GM19468 (cell line): Measurements from ENCODE around the gene TRHDE.

ENCODE experiments used
- ATAC-seq: cut with Tn5 transposase; IDR thresholded peaks from one replicate; pipeline ENCODE4 v1.9.1; 2021; ENCODE audit warnings: mild to moderate bottlenecking, moderate library complexity, moderate number of reproducible peaks; ENCODE audit not compliant: unreplicated experiment; ENCODE audit errors: extremely low read depth

TRHDE gene

DNA sequence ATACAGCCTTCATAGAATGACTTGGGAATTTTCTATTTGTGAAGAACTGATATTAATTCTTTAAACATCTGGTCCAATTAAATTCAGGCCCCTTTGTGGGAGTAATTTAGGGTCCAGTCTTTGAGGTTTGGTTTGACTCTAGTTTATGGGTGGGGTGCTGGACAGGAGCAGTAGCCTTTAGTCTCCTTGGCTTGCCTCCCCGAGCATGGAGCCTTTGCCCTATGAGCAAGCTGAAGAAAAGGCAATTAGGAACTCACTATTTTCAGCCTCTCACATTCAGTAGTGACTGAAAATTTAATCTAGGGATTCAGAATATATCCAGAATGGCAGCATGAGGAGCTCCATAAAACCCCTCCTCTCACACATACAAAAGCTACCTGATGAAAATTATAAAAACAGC is 161.1 kb downstream of the TRHDE start:
- ATAC-seq, result no peak

DNA sequence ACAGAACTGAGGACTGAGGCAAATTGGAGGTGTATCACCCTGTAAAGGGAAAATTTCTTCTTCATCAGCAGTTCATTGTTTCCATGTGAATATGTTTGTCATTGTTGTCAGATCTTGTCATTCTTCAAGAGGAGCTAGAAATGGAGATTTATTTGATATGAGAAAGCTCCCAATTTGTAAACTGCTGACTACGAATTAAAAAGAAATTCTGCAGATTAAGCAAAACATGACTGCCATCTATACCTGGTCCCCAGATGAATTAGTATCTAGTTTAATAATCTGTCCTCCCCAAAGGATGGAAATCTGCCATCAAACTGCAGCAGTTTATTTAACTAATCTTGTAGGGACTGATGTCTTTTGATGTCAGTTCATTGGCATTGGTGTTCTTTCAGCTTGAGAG is 162.8 kb downstream of the TRHDE start:
- ATAC-seq, result no peak

DNA sequence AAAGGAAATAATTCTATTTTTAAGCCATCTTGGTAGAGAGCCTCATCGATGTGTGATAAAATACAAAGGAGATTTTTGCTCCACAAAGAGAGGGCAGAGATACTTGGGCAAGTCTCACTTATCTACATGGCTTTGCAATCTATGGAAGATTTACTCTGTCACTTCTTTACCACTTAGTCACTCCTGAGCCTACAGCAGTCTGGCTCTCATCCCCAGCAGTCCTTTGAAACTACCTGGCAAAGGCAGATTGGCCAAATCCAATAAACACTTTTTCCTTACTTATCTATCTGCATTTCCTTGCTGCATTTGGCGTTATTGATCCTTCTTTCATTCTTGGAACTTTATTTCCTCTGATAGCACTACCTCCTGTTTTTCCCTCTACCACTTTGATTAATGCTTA is 170.0 kb downstream of the TRHDE start:
- ATAC-seq, result no peak

- no peak for ATAC-seq
Measured at GRCh38 chr12:72444125-72444524, 172.0 kb downstream of the TRHDE start.

GRCh38 chr12:72444566-72444965 is 172.4 kb downstream of the TRHDE start:
- ATAC-seq, result no peak

- ATAC-seq, result no peak
Measured at GRCh38 chr12:72448089-72448488, 175.9 kb downstream of the TRHDE start.

GRCh38 chr12:72448805-72449204 is 176.6 kb downstream of the TRHDE start:
- ATAC-seq, result no peak

- no peak for ATAC-seq
Measured at GRCh38 chr12:72453066-72453465, 180.9 kb downstream of the TRHDE start.

- ATAC-seq, result no peak
Measured at GRCh38 chr12:72453550-72453949, 181.4 kb downstream of the TRHDE start.

- no peak for ATAC-seq
Measured at GRCh38 chr12:72464471-72464870, 192.3 kb downstream of the TRHDE start.

- no peak for ATAC-seq
Measured at GRCh38 chr12:72465155-72465554, 193.0 kb downstream of the TRHDE start.

DNA sequence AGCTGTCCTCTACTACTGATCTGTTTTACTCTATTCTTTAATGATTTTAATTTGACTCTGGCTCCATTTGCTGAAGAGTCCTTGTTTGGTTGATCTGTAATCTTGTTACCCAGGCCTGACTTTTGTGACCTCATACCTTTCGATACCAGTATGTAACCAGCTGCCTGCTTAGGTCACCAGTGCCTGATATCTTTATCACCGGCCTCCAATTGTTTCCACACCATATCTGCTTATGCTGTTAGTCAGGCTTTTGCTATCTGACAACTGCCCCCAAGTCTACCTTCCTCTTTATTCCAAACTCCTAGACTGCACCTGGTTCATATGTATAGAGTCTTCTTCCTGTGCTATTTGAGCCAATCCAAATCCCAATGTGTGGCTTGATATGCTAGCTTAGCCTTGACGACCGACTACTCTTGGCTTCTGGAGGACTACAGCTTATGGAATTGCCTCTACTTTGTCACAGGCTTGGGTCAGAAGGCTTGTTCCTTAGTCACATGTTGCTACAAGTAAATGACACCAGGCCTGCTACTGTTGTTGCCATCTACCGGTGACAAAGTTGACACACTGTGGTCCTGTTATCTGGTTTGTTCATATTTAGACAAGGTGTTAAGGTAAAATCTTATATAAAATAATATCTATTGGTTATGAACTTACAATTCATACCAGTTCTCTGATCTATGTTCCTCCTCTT is 193.9 kb downstream of the TRHDE start:
- ATAC-seq, result no peak

DNA sequence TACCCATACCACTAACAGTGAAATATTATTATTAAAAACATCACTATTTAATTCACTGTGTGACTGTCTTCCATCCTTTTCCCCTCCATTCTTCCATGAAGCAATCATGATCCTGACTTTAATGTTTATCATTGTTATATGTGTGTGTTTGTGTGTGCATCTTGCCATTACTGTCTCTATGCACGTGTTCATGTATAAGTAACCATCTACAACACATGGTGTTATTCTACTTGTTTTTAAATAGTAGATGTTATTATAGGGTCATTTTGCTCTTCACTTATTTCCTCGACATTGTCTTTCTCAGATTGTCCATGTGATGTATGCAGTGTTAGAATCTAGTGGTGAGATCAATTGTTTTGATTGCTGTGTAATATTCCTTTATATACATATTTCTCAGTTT is 195.8 kb downstream of the TRHDE start:
- ATAC-seq, result no peak

DNA sequence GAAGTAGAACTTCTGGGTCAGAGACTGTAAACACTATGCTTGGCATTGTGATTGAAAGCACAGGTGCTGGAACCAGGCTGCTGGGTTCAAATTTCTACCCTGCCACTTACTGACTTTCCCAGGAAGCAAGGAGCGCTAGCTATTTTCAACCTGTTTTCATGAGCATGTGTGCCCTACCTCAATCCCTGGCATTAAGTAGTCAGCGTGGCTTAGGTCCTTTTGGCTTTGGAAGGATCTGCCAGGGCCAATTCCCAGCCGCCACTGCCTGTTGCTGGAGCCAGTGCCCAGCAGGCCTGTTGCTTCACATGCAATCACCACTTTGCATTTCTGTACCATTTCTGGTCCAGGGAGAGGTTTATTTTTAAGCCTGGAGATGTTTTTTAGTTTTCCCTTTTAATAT is 196.3 kb downstream of the TRHDE start:
- no peak for ATAC-seq

GRCh38 chr12:72471806-72472205 is 199.6 kb downstream of the TRHDE start:
- no peak for ATAC-seq

GRCh38 chr12:72472350-72472749 is 200.2 kb downstream of the TRHDE start:
- no peak for ATAC-seq

DNA sequence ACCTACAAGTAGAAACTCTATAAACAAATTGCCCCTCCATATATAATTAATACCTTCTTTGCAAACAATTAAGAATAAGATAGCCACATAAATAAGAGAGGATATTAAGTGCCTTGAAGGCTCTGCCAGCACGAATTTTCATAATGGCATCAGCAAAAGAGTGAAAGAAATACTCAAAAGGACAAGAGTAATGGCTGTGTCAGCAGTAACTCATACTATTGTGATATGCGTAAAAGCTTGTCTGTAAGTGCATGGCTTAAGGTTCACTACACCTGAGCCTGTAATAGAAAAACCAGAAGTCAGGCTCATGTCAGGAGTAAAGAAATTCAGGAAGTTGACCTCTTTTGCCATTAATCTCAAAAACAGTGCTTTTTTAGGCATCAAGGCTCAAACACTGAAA is 204.1 kb downstream of the TRHDE start:
- no peak for ATAC-seq

DNA sequence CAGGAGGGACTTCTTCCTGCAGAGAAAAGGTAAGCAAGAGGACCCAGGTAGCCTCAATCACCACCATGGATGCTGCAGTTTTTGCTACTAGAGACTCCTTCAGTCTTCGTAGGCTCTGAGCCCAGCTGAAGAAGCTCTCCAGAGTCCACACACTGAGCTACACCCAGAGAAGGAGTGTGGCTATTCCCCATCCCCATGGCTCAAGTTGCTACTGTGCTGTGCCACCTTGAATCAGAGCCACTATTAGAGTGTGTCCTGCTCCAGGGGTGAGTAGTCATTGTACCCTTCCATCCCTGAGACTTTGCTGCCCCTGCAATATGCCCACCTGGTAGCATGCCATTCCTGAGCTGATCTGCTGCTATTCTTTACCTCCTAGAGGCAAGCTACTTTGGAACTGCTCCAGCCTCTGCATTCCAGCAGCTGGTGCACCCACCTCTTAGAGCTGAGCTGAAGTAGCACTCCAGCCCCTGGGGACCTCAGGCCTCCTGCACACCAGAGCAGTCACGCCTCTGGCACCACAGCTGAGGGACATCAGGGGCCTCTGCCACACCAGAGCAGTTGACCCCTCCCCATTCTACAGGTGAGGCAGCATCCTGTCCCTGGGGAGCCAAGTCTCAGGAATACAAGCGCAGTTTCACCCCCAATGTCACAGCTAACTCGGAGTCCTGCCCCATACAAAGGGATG is 213.0 kb downstream of the TRHDE start:
- ATAC-seq, result no peak

DNA sequence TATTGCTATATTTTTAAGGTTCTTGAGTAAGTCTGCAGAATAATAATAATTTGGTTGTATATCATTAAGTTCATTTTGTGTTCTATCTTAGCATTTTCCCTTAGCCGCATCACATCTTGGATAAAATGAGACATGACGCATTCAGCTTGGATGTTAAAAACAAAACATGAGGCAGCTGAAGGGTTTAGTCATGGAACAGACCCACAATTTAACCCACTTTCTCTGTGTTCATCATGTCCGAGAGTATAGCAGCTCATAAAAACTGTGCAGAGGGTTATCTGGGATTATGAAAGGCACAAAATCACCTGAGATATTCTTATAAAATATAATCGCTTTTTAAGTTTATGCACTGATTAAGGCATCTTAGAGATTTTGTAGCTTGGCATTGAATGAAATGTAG is 219.3 kb downstream of the TRHDE start:
- ATAC-seq, result no peak

DNA sequence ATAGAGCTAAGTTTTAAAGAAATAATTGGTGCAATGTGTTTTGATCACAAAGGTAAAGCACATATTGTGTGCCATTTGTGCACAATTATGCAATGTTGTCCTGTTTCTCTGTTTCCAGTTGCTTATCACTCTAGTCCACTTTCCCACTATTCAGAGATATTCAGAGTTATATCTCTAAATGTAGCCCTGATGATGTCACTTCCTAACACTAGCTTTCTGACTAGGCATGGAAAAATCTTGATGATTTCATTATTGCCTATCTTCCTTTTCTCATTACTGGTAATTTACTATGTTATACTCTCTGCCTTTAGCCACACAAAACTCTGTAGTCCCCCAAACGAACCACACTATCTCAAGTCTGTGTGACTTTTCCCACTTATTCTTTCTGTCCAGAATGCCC is 221.2 kb downstream of the TRHDE start:
- ATAC-seq, result no peak

DNA sequence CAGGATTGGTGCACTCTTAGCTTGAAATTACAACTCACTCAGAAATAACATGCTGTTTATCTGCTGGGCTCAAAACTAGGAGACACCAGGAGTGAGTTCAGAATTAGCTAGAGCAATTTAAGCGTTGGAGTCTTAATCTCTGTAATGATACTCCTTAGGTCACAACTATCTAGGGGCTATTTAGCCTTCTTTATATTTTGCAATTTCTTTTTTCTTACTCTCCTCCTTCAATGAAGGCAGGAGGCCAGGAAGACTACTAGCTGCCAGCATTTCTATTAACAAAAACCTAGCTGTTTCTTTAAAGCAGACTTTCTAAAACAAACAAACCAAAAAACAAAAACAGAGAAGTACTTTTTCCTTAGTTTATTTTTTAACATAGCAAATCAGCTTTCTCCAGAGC is 226.2 kb downstream of the TRHDE start:
- ATAC-seq, result no peak

GRCh38 chr12:72499244-72499643 is 227.1 kb downstream of the TRHDE start:
- no peak for ATAC-seq
